GM21367 (cell line): Measurements from ENCODE around the gene SLC17A4.
"Not testable (repeated sequence)": the region's sequence is repeated elsewhere in the genome, so short reads cannot be mapped to it uniquely, and the experiment has no call there.

Experiments
- ATAC-seq: cut with Tn5 transposase; IDR thresholded peaks from one replicate; pipeline ENCODE4 v1.9.1; 2021; ENCODE audit not compliant: unreplicated experiment

SLC17A4 gene

GRCh38 chr6:25748601-25749517 lies 5.7 kb upstream of the SLC17A4 start:
- not testable (repeated sequence) for ATAC-seq

GRCh38 chr6:25749837-25750236 lies 4.7 kb upstream of the SLC17A4 start:
- ATAC-seq = no peak

GRCh38 chr6:25750906-25751305 lies 3.6 kb upstream of the SLC17A4 start:
- no peak for ATAC-seq

- no peak for ATAC-seq
These were observed 1.5 kb upstream of the SLC17A4 start for GRCh38 chr6:25753079-25753478.

GRCh38 chr6:25755483-25755882 lies 941 bp downstream of the SLC17A4 start:
- ATAC-seq = no peak

GRCh38 chr6:25756382-25757363 lies 2.1 kb downstream of the SLC17A4 start:
- ATAC-seq = no peak

- no peak for ATAC-seq
These were observed 3.5 kb downstream of the SLC17A4 start for GRCh38 chr6:25757936-25758642.

GRCh38 chr6:25764611-25765010 lies 10.1 kb downstream of the SLC17A4 start:
- ATAC-seq = no peak

- no peak for ATAC-seq
These were observed 14.0 kb downstream of the SLC17A4 start for GRCh38 chr6:25768566-25768965.

- ATAC-seq = no peak
These were observed 15.4 kb downstream of the SLC17A4 start for GRCh38 chr6:25769983-25770382.

- no peak for ATAC-seq
These were observed 19.7 kb downstream of the SLC17A4 start for GRCh38 chr6:25774120-25774715.

- ATAC-seq = no peak
These were observed 22.5 kb downstream of the SLC17A4 start for GRCh38 chr6:25777031-25777430.

- no peak for ATAC-seq
These were observed 23.5 kb downstream of the SLC17A4 start for GRCh38 chr6:25777856-25778649.

GRCh38 chr6:25781134-25781533 lies 26.6 kb downstream of the SLC17A4 start:
- no peak for ATAC-seq

- no peak for ATAC-seq
These were observed 32.9 kb downstream of the SLC17A4 start for GRCh38 chr6:25787428-25787827.

GRCh38 chr6:25788305-25788922 lies 33.9 kb downstream of the SLC17A4 start:
- ATAC-seq = no peak

- no peak for ATAC-seq
These were observed 34.9 kb downstream of the SLC17A4 start for GRCh38 chr6:25789475-25789874.

GRCh38 chr6:25792016-25792415 lies 37.5 kb downstream of the SLC17A4 start:
- ATAC-seq = no peak

- ATAC-seq = no peak
These were observed 39.4 kb downstream of the SLC17A4 start for GRCh38 chr6:25793970-25794369.
